HG03196 (cell line): ENCODE data around the gene RNU2-1.
"Not testable (repeated sequence)": the region's sequence is repeated elsewhere in the genome, so short reads cannot be mapped to it uniquely, and the experiment has no call there.

ENCODE experiments used
- ATAC-seq: cut with Tn5 transposase; IDR thresholded peaks from one replicate; pipeline ENCODE4 v1.9.1; 2021; ENCODE audit not compliant: unreplicated experiment

Gene RNU2-1

DNA sequence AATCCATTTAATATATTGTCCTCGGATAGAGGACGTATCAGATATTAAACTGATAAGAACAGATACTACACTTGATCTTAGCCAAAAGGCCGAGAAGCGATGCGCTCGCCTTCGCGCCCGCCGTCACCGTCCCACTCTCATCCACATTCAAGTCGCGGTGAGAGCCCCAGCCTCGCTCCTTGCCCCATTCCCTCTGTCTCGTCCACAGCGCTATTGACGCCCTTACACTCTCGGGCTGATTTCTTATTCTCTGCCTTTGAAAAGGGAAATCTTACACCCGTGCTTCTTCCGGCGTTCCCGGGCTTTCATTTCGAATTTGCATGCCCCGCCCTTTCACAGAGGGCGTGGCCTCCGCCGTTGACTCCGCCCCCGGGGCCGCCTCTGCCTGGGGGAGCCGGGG is at the start of gene RNU2-1:
Gene RNU2-1 (minus strand): TSS at position 101 of the 400 bp plus-strand sequence.
- ATAC-seq: not testable (repeated sequence)

DNA sequence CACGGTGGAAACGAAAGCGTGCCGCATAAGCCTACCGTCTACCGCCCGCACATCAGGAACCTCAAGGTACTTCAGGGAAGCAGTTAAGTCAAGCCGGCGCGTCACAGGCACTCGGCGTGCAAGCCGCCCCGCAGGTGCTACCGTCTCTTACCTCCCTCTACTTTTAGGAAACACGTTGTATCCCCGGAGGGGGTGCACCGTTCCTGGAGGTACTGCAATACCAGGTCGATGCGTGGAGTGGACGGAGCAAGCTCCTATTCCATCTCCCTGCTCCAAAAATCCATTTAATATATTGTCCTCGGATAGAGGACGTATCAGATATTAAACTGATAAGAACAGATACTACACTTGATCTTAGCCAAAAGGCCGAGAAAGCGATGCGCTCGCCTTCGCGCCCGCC is 39.1 kb upstream of the RNU2-1 start:
- not testable (repeated sequence) for ATAC-seq

DNA sequence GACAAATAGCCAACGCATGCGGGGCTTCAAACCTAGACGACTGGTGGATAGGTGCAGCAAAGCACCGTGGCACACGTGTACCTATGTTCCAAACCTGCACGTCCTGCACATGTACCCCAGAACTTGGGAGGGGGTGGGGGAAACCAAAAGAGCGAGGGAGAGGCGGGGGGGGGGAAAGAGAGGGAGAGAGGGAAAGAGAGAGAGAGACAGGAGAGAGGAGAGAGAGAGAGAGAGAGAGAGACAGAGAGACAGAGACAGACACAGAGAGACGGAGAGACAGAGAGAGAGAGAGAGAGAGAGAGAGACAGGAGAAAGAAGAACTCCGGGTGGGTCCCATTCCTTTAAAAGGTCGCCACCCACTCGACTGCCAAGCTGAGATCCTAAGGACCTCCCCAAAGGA is 38.7 kb upstream of the RNU2-1 start:
- not testable (repeated sequence) for ATAC-seq

DNA sequence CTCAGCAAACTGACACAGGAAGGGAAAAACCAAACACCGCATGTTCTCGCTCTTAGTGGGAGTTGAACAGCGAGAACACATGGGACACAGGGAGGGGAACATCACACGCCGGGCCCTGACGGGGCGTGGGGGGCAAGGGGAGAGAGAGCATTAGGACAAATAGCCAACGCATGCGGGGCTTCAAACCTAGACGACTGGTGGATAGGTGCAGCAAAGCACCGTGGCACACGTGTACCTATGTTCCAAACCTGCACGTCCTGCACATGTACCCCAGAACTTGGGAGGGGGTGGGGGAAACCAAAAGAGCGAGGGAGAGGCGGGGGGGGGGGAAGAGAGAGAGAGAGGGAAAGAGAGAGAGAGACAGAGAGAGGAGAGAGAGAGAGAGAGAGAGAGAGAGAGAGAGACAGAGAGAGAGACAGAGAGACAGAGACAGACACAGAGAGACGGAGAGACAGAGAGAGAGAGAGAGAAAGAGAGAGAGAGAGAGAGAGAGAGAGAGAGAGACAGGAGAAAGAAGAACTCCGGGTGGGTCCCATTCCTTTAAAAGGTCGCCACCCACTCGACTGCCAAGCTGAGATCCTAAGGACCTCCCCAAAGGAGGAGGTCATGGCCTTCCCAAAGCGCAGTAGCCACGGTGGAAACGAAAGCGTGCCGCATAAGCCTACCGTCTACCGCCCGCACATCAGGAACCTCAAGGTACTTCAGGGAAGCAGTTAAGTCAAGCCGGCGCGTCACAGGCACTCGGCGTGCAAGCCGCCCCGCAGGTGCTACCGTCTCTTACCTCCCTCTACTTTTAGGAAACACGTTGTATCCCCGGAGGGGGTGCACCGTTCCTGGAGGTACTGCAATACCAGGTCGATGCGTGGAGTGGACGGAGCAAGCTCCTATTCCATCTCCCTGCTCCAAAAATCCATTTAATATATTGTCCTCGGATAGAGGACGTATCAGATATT is 37.1 kb upstream of the RNU2-1 start:
- not testable (repeated sequence) for ATAC-seq

DNA sequence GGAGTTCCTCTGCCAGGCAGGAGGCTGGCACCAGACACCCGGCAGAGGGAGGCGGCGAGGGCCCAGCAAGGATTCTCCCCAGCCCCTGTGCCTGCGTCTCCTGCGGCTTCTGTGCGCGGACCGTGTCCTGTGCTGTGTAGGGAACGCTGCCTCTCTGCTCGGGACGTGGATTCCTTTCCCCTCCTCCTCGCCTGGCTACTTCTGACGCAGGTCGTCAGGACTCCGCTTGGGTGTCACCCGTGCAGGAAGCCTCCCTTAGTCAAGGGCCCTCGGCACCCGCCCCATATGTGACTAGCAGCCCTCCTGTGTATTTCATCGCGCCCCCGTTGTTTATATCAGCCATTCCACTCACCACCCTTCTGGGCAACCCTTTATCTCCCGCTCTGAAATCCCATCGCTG is 12.7 kb upstream of the RNU2-1 start:
- ATAC-seq: not testable (repeated sequence)

DNA sequence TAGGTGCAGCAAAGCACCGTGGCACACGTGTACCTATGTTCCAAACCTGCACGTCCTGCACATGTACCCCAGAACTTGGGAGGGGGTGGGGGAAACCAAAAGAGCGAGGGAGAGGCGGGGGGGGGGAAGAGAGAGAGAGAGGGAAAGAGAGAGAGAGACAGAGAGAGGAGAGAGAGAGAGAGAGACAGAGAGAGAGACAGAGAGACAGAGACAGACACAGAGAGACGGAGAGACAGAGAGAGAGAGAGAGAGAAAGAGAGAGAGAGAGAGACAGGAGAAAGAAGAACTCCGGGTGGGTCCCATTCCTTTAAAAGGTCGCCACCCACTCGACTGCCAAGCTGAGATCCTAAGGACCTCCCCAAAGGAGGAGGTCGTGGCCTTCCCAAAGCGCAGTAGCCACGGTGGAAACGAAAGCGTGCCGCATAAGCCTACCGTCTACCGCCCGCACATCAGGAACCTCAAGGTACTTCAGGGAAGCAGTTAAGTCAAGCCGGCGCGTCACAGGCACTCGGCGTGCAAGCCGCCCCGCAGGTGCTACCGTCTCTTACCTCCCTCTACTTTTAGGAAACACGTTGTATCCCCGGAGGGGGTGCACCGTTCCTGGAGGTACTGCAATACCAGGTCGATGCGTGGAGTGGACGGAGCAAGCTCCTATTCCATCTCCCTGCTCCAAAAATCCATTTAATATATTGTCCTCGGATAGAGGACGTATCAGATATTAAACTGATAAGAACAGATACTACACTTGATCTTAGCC is 7.0 kb upstream of the RNU2-1 start:
- ATAC-seq: not testable (repeated sequence)

DNA sequence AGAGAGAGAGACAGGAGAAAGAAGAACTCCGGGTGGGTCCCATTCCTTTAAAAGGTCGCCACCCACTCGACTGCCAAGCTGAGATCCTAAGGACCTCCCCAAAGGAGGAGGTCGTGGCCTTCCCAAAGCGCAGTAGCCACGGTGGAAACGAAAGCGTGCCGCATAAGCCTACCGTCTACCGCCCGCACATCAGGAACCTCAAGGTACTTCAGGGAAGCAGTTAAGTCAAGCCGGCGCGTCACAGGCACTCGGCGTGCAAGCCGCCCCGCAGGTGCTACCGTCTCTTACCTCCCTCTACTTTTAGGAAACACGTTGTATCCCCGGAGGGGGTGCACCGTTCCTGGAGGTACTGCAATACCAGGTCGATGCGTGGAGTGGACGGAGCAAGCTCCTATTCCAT is 5.8 kb upstream of the RNU2-1 start:
- not testable (repeated sequence) for ATAC-seq

DNA sequence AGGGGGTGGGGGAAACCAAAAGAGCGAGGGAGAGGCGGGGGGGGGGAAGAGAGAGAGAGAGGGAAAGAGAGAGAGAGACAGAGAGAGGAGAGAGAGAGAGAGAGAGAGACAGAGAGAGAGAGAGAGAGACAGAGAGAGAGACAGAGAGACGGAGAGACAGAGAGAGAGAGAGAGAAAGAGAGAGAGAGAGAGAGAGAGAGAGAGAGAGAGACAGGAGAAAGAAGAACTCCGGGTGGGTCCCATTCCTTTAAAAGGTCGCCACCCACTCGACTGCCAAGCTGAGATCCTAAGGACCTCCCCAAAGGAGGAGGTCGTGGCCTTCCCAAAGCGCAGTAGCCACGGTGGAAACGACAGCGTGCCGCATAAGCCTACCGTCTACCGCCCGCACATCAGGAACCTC is 514 bp downstream of the RNU2-1 start:
- ATAC-seq: not testable (repeated sequence)

DNA sequence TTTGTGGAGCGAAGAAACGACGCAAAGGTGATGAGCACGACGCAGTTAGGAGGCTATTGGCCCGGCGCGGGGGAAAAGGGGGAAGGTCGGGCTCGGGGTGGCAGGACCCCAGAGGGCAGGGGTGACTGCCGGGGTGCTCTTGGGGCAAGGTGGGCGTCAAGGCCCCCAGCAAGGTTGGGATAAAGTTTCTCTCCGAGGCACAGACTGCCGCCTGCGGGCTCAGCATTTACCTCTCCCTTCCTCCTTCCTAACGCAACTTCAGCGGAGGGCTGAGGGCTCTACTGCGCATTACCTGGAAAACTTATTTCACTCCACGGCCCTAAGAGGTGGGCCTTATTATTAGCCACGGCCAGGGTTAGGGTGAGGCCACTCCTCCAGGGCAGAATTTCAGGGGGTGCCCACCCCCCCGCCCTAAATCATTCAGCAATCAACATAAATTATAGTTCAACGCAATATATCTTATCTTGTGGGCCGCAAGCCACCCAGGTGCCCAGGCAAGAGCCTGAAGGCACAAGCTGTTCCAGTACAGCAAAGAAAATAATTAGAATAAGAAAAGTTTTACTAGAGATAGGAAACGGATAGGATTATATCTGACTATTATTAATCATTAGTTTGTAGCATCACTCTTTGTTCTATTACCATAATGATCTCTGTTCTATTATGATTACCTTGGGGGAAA is 1.6 kb downstream of the RNU2-1 start:
- ATAC-seq: not testable (repeated sequence)

DNA sequence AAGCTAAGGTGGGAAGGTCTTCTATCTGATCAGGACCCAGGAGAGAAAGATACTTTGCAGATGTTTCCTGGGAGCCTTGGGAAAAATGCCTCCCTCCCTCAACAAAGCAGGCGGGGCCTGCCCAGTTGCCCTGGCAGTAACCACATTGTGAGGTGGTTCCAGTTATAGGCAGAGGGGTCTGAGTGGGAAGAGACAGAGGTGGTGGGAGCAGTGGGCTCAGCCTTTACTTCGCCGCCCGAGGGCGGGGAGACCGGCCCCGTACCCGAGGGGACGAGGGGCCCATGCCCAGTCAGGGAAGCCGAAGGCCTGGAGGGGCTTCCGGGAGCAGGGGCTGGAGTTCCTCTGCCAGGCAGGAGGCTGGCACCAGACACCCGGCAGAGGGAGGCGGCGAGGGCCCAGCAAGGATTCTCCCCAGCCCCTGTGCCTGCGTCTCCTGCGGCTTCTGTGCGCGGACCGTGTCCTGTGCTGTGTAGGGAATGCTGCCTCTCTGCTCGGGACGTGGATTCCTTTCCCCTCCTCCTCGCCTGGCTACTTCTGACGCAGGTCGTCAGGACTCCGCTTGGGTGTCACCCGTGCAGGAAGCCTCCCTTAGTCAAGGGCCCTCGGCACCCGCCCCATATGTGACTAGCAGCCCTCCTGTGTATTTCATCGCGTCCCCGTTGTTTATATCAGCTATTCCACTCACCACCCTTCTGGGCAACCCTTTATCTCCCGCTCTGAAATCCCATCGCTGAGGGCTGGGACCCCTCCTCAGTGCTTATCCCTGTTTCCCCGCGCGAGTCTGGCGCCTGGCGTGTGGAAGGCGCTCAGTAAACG is 2.4 kb downstream of the RNU2-1 start:
- not testable (repeated sequence) for ATAC-seq

DNA sequence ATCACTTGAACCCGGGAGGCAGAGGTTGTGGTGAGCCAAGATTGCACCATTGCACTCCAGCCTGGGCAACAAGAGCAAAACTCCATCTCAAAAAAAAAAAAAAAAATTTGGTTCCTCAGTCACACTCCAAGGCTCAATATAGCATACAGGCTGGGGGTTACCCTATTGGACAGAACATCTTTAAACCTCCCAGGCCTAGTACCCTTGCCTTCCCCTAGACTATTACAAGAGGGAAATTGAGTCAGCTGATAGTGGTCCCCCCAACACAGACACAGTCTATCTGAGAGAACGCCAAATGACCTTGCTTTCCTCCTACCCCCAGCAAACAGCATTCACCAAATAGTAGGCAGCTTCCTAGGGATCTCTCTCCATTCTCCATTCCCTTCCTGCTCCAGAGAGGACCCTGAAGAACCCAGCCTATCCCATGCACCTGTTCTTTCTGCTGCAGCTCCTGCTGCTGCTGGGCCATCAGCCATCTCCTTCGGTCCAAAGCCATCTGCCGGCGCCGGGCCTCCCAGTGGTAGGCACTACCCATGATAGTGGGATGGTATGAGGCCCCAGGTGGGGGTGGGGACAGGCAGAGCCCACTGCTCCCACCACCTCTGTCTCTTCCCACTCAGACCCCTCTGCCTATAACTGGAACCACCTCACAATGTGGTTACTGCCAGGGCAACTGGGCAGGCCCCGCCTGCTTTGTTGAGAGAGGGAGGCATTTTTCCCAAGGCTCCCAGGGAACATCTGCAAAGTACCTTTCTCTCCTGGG is 5.6 kb downstream of the RNU2-1 start, which contains the start of gene CCDC200:
Gene CCDC200 (minus strand): TSS at position 604 of the 763 bp plus-strand sequence. CDS start 69 bp downstream, at position 535.
- ATAC-seq: not testable (repeated sequence)

DNA sequence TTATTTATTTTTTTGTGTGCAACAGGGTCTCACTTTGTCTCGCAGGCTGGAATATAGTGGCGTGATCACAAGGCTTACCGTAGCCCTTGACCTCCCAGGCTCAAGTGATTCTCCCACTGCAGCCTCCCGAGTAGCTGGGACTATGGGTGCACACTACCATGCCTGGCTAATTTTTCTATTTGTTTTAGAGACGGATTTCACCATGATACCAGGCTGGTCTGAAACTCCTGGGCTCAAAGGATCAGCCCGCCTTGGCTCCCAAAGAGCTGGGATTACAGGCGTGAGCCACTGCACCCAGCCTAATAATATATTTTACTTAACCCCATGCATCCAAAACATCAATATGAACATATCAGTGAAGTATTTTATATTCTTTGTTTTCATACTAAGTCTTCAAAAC is 7.4 kb downstream of the RNU2-1 start:
- ATAC-seq: no peak

DNA sequence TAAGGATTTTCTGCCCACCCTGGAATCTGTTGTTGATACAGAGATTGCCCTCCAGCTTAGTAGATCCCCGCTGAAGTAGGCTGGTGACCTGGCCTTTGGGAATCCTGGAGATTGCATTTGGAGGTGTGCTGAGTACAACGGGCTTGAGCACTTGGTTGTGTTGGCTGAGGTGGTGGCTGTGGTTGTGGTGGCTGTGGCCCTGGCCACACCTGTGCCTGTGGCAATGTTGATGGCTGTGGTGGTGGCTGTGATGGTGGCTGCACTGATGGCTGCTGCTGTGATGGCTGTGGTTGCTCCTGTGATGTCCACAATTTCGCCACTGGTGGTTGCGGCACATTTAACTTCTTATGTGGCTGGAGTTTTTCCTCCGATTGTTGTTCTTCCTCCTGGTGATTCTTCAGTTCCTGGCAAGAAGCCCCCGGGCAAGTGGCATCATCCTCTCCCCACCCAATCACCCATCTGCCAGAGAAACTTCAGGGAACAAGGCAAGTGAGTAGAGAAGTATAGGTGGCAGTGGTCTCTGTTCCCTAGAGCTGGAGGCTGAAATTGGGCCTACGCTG is 9.6 kb downstream of the RNU2-1 start:
- ATAC-seq: no peak

DNA sequence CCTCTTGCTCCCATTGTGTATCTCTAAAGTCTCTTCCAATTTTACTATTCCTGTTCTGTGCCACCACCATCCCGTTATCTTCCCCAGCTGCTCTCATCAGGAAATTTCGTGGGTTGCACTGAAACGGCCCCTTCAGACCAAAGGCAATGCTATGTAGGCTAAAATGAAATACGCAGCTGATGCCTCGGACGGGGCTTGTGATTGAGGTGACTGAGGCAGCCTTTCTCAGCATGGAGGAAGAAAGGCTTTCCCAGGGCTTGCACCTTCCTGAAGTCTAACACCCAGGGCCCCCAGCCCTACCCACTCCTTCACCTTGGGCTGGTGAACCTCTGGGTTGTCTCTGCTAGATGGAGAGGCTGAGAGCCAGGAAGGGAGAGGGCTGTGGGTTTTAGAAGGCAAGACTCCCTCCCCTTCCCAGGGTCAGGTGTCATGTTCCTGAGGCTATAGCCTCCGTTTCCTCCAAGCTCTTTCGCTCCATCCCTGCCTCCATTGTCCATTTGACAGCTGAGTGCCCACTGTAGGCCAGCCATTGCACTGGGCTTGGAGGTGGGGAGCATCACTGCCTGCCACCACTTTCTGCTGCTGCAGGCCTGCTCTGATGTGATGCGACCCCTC is 13.2 kb downstream of the RNU2-1 start:
- no peak for ATAC-seq

DNA sequence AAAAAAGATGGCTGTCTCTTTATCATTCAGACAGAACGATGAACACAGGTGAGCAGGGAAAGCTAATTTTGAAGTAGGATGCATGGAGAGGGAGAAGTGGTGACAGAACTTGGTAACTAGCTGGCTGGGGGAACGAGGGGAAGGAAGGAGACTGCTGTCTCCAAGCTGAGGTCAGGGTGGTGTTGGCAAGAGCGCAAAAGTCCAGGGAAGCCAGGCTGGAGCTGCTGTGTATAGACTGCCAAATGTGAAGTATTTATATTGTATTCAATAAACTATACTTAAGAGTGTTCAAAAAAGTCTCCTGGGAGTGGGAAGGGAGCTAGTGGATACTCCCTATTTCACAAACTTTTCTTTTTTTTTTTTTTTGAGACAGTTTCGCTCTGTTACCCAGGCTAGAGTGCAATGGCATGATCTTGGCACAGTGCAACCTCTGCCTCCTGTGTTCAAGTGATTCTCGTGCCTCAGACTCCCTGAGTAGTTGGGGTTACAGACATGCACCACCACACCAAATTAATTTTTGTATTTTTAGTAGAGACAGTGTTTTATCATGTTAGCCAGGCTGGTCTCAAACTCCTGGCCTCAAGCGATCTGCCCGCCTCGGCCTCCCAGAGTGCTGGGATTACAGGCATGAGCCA is 13.9 kb downstream of the RNU2-1 start:
- ATAC-seq: no peak

DNA sequence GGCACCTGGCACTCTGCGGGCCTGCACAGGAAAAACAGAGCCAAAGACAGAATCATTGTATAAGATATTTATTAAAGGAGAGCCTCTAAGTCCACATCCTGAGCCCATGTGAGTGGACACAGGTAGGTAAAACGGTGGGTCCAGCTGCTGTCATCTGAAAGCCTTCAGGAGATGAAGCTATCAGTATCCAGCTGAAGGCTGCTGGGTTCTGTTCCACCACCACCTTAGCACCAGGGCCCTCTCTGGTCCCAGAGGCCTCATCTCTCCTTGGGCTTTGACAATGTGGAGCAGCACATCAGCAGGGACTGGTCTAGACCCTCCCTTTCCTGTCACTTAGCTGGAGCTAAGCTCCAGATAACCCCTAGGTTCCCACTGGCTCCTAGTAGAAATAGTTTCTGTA is 14.8 kb downstream of the RNU2-1 start:
- ATAC-seq: no peak

DNA sequence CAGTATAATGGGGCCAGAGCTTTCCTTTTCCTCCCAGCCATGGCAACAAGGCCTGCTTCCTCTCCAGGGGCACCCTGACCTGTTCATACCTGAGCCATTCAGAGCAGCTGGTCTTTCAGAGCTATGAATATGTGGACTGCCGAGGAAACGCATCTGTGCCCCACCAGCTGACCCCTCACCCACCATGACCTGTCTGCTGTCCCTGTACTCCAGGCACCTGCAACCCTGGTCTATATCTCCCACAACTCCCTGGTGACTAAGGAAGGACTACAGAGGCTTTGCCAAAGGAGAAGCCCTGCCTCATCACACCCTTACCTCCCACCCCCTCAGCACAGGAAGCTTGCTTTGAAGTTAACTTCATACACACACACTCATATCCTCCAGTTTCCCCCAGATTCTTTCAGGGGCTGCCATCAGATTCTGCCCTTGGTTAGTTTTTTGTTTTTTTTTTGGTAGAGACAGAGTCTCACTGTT is 16.1 kb downstream of the RNU2-1 start:
- ATAC-seq: no peak
